ENCODE data around the gene GNPTAB. TPM values are rescaled to one million over a fixed set of nuclear protein-coding genes. Genes with fewer than 3 reads are reported as not detected.
"Not testable (repeated sequence)": the region's sequence is repeated elsewhere in the genome, so short reads cannot be mapped to it uniquely, and the experiment has no call there.

GNPTAB gene
- total RNA-seq, 1 donor from 2014 or later = 47.6 TPM

DNA sequence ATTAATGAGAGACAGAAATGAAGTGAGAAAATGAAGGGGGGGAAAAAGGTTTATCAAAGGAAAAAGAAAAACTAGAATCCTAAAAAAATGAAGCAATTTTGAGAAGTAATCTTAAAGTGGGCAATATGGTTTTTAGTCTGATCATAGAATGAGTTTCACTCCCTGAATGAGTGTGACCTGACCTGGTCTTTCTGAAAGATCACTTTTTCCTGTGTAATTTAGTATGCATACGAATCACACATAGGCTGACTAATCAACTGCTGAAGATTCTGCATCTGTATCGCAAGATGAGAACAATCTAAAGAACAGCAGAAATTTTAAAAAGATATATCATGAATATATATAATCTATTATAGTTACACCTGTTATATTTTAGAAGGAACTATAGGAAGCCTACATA, 11.3 kb downstream of the GNPTAB start:
- no peak for TF ChIP-seq CTCF (IDR thresholded peaks at IDR 0.05; ENCODE audit: unreplicated experiment)
- H3K27me3 Mint-ChIP-seq (ENCODE audit: unreplicated experiment) = peaks cover 5% of the 10 kb centered on the region
- peaks cover 15% of the 10 kb centered on the region for H3K4me1 Mint-ChIP-seq (ENCODE audit: unreplicated experiment)
- DNase-seq (ENCODE audit: low spot score) = no peak
- no peak overlapping the region for H3K27ac Mint-ChIP-seq (ENCODE audit: unreplicated experiment)
- no peaks in the 10 kb centered on the region for H3K36me3 Mint-ChIP-seq (ENCODE audit: low read depth, unreplicated experiment)
- H3K9me3 Mint-ChIP-seq (ENCODE audit: unreplicated experiment) = no peaks in the 10 kb centered on the region
- peak overlapping the region; percentile 22 for H3K4me3 Mint-ChIP-seq (ENCODE audit: unreplicated experiment)

- not testable (repeated sequence) for H3K4me3 Mint-ChIP-seq (ENCODE audit: unreplicated experiment); H3K36me3 Mint-ChIP-seq (ENCODE audit: low read depth, unreplicated experiment); H3K27ac Mint-ChIP-seq (ENCODE audit: unreplicated experiment); H3K9me3 Mint-ChIP-seq (ENCODE audit: unreplicated experiment); DNase-seq (ENCODE audit: low spot score); H3K27me3 Mint-ChIP-seq (ENCODE audit: unreplicated experiment)
- H3K4me1 Mint-ChIP-seq (ENCODE audit: unreplicated experiment) = peaks cover 12% of the 10 kb centered on the region
These were observed 12.1 kb downstream of the GNPTAB start for GRCh38 chr12:101818689-101819088.

DNA sequence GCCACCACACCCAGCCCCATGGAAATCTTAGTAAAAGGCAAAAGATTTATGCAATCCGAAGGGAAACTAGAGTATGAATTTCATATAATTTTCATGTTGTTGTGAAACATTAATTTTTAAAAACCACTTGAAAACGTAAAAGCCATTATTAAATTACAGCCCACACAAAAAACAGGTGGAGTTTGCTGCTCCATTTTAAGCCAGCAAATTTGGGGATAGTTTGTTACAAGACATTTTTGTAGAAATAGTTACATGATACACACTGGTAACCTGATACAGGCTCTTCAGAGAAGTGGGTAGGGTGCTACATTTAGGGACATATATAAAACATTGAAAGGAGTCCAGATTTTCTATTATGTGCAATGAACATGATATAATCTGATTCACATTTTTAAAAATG, 17.6 kb downstream of the GNPTAB start:
- Mint-ChIP-seq H3K27ac (ENCODE audit: unreplicated experiment) (no peak overlapping the region), H3K36me3 (ENCODE audit: low read depth, unreplicated experiment) (no peaks in the 10 kb centered on the region), H3K9me3 (ENCODE audit: unreplicated experiment) (no peaks in the 10 kb centered on the region), H3K4me3 (ENCODE audit: unreplicated experiment) (no peak overlapping the region), H3K27me3 (ENCODE audit: unreplicated experiment) (peaks cover 1% of the 10 kb centered on the region), H3K4me1 (ENCODE audit: unreplicated experiment) (no peaks in the 10 kb centered on the region)
- no peak for DNase-seq (ENCODE audit: low spot score)
- TF ChIP-seq CTCF (IDR thresholded peaks at IDR 0.05; ENCODE audit: unreplicated experiment) = no peak

DNA sequence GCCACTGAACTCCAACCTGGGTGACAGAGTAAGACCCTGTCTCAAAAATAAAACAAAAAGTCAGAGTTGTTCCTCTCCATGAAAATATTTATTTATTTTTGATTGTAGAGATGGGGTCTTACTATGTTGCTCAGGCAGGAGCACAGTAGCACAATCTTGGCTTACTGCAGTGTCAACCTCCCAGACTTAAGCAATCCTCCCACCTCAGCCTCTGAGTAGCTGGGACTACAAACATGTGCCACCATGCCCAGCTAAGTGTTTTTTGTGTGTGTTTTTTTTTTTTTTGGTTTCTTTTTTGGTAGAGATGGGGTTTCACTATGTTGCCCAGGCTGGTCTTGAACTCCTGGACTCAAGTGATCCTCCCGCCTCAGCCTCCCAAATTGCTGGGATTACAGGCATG, 18.0 kb downstream of the GNPTAB start:
- DNase-seq (ENCODE audit: low spot score); H3K4me1 Mint-ChIP-seq (ENCODE audit: unreplicated experiment); H3K9me3 Mint-ChIP-seq (ENCODE audit: unreplicated experiment); H3K27ac Mint-ChIP-seq (ENCODE audit: unreplicated experiment); H3K4me3 Mint-ChIP-seq (ENCODE audit: unreplicated experiment); H3K27me3 Mint-ChIP-seq (ENCODE audit: unreplicated experiment); H3K36me3 Mint-ChIP-seq (ENCODE audit: low read depth, unreplicated experiment): not testable (repeated sequence)

DNA sequence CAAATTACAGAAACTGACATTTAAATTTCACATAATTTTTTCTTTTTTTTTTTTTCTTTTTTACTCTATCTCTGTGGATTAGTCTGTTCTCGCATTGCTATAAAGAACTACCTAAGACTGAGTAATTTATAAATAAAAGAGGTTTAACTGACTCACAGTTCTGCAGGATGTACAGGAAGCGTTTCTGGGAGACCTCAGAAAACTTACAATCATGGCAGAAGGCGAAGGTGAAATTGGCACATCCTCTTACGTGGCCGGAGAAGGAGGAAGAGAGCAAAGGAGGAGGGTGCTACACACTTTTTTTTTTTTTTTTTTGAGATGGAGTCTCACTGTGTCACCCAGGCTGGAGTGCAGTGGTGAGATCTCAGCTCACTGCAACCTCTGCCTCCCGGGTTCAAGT, 19.4 kb downstream of the GNPTAB start:
- H3K27ac Mint-ChIP-seq (ENCODE audit: unreplicated experiment); H3K4me3 Mint-ChIP-seq (ENCODE audit: unreplicated experiment); H3K27me3 Mint-ChIP-seq (ENCODE audit: unreplicated experiment): not testable (repeated sequence)

DNA sequence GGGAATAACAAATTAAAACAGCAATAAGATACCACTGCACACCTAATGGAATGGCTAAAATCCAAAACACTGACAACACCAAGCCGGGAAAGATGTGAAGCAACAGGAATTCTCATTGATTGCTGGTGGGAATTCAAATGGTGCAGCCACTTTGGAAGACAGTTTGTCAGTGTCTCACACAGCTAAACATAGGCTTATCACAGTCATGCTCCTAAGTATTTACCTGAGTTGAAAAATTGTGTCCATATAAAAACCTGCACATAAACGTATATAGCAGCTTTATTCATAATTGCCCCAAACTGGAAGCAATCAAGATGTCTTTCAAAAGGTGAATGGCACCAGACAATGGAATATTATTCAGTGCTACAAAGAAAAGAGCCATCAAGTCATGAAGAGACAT, 21.6 kb downstream of the GNPTAB start:
- no peaks in the 10 kb centered on the region for H3K9me3 Mint-ChIP-seq (ENCODE audit: unreplicated experiment)
- no peak overlapping the region for H3K27ac Mint-ChIP-seq (ENCODE audit: unreplicated experiment)
- no peaks in the 10 kb centered on the region for H3K36me3 Mint-ChIP-seq (ENCODE audit: low read depth, unreplicated experiment)
- peaks cover 1% of the 10 kb centered on the region for H3K27me3 Mint-ChIP-seq (ENCODE audit: unreplicated experiment)
- H3K4me3 Mint-ChIP-seq (ENCODE audit: unreplicated experiment) = no peak overlapping the region
- TF ChIP-seq CTCF (IDR thresholded peaks at IDR 0.05; ENCODE audit: unreplicated experiment) = no peak
- no peaks in the 10 kb centered on the region for H3K4me1 Mint-ChIP-seq (ENCODE audit: unreplicated experiment)
- no peak for DNase-seq (ENCODE audit: low spot score)

More for the DNA sequence above, 19.4 kb downstream of the GNPTAB start:
- H3K4me1 Mint-ChIP-seq (ENCODE audit: unreplicated experiment); H3K36me3 Mint-ChIP-seq (ENCODE audit: low read depth, unreplicated experiment); H3K9me3 Mint-ChIP-seq (ENCODE audit: unreplicated experiment); DNase-seq (ENCODE audit: low spot score): not testable (repeated sequence)

DNA sequence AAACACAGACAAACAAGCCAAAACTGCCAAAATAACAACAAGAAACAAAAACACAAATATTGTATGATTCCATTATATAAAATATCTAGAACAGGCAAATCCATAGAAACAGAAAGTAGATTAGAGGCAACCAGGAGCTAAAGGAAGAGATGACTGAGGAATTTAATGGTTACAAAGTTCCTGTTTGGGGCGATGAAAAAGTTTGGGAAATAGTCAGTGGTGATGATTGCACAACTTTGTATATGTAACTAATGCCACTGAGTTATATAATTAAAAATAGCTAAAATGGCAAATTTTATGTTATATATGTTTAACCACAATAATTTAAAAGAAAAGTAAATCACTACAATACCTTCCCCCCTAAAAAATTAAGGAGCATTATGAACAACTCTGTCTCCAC, 24.5 kb downstream of the GNPTAB start:
- DNase-seq (ENCODE audit: low spot score) = no peak
- H3K4me3 Mint-ChIP-seq (ENCODE audit: unreplicated experiment) = no peak overlapping the region
- H3K27ac Mint-ChIP-seq (ENCODE audit: unreplicated experiment) = no peak overlapping the region
- H3K9me3 Mint-ChIP-seq (ENCODE audit: unreplicated experiment) = no peaks in the 10 kb centered on the region
- H3K36me3 Mint-ChIP-seq (ENCODE audit: low read depth, unreplicated experiment) = no peaks in the 10 kb centered on the region
- no peaks in the 10 kb centered on the region for H3K27me3 Mint-ChIP-seq (ENCODE audit: unreplicated experiment)
- no peaks in the 10 kb centered on the region for H3K4me1 Mint-ChIP-seq (ENCODE audit: unreplicated experiment)
- TF ChIP-seq CTCF (IDR thresholded peaks at IDR 0.05; ENCODE audit: unreplicated experiment) = no peak

Measured in endothelial cell (in vitro differentiated cells).